GM12801 (cell line): Measurements from ENCODE around the gene NFE2.

Experiments
- TF ChIP-seq, protein P1 (sequence below): IDR thresholded peaks from one replicate; pipeline ENCODE4 v1.5.1; 2011; ENCODE audit warnings: control low read depth; ENCODE audit not compliant: insufficient read length; ENCODE audit errors: extremely low read depth

The NFE2 gene

DNA sequence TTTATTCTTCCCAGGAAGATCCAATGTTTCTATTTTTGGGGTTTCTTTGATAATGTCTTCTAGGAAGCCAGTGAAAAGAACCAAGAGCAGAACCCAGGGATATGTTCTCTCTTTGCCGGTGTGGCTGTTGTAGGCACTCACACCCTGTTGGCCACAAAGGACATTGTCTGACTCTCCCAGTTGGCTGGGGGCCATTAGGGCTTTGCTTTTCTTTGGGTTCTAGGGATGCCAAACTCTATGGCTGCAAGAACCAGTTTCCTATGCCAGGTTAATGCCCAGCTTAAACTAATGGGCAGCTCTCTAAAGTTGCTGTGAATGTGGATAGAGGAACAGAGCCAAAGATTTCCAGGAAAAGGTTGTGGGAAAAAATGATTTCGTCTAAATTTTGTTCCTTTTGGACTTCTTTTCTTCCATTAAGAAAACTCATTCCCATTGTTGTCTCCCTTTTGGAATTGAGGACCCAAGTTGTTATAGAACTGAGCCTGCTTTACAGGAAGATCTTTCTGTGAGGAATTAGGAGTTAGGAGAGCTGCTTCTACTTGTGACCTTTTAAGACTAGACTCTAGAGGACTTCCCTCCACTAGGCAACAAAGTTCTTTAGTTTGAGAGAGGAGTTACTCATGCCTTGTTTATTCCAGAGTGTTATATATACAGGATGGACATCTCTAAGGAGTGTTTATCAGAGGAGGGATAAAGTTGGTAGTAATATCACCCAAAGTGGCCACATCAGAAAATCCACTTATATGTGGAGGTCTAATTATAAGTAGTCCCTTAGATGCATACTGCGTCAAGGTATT is 37.2 kb upstream of the NFE2 start:
- TF ChIP-seq, protein P1, sequence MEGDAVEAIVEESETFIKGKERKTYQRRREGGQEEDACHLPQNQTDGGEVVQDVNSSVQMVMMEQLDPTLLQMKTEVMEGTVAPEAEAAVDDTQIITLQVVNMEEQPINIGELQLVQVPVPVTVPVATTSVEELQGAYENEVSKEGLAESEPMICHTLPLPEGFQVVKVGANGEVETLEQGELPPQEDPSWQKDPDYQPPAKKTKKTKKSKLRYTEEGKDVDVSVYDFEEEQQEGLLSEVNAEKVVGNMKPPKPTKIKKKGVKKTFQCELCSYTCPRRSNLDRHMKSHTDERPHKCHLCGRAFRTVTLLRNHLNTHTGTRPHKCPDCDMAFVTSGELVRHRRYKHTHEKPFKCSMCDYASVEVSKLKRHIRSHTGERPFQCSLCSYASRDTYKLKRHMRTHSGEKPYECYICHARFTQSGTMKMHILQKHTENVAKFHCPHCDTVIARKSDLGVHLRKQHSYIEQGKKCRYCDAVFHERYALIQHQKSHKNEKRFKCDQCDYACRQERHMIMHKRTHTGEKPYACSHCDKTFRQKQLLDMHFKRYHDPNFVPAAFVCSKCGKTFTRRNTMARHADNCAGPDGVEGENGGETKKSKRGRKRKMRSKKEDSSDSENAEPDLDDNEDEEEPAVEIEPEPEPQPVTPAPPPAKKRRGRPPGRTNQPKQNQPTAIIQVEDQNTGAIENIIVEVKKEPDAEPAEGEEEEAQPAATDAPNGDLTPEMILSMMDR = no peak

DNA sequence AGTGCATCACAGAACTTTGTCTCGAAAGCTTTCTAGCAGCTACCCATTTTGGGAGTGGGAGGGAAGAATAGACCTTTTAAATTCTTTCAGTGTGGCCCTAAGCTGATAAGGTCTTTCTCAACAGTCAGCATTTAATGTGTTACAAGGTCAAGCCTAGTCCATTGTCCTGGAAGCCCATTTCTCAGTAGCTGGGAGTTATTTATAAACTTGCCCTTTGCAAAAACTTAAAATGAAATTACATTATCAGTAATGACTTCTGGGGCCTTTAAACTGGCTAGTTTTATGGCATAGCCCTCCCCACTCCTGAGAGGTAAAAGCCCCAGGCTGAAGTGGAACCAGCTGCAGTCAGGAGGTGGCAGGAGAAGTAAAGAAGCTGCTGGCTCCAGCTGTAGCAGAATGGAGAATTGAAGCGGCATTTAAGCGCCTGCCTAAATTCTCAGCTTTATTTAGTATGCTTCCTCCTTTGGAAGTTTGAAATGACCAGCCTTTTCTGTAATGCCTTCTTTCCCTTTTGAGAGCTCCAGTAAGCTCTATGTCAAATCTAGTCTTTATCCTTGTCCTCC is 36.5 kb upstream of the NFE2 start:
- TF ChIP-seq, protein P1 = no peak

GRCh38 chr12:54333420-54334034 is 32.7 kb upstream of the NFE2 start:
- TF ChIP-seq, protein P1 = no peak

GRCh38 chr12:54331461-54331860 is 30.6 kb upstream of the NFE2 start:
- TF ChIP-seq, protein P1 = no peak

DNA sequence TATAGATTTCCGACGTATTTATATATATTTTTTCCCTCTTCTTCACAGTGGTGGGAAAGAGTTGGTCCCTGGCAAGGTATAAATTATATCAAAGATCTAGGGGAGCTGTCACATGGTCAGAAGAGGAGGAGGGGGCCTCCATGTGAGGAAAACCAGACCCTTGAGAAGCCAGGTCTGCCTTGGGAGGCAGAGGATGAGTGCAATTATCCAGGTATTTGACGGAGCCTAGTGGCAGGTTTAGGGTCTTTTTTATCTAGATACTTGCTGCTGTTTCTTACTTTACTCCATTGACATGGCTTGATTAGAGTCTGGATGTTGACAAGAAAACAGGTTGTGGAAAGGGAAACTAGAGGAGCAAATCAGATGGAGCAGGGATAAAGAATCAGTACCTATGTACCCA is 29.6 kb upstream of the NFE2 start:
- TF ChIP-seq, protein P1 = no peak

GRCh38 chr12:54329759-54330158 is 28.9 kb upstream of the NFE2 start:
- TF ChIP-seq, protein P1 = no peak

DNA sequence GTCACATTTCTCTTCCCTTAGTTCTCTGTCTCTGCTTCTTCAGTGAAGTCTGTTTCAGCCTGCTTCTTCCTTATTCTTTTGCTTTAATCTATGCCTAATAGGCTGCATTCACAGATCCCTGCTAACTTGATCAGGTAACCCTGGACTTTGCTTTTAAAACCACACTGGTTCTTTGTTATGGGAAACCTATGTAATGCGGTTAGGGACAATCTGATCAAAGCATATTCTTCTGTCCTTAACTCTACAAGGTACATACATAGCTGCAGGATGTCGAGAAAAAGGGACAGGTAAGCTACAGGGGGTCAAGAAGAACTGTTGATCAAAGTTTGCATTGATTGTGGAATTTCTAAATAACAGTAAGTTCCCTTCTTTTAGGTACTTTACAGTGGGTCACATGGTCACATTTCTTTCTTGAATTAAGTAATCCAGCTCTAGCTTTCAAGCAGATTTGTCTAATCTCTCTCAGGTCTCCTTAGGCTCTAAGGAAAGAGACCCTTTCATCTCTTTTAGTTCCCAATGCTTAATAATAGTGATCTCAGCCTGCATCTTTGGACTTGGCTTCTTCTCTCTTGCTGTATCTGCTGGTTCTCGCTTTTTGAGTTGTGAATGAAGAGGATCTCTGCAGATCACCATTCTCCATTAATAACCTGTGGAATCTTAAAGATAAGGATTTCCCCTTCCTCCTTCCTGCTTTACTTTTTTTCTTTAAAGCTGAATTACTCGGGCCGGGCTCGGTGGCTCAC is 28.0 kb upstream of the NFE2 start:
- TF ChIP-seq, protein P1 = no peak
